ENCODE results near the gene CADM3.

The CADM3 gene

DNA sequence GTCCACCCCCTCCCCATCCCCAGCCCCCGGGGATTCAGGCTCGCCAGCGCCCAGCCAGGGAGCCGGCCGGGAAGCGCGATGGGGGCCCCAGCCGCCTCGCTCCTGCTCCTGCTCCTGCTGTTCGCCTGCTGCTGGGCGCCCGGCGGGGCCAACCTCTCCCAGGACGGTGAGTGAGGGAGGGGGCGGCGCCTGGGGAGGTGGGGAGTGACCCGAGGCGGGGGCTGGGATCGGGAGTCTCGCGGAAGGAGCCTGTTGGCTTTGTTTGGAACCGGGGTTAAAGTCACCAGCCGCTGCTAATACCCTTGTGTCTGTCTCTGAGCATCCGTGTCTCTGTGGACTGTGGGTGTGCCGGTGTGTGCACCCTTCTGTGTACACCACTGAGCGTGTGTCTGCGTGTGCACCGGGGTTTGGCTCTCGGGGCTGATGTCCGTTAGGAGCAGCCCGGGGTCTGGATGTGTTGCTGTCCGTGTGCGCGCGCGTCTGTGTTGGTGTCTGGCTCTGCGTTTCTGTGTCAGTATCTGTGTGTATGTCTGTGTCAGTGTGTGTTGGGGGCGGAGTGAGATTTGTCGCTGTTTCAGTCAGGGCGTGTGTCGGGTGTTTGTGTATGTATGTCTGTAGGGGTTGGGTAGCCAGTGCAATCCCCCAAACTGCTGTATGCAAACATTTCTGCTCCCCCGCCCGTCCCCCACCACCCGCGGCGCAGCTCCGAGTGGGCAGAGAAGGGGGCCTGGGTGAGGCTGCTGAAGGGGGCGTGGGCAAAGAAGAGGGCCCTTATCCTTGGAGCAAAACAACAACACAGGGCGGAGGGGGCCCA is 480 bp downstream of the CADM3 start:
- in situ Hi-C loops (cut with MboI; ENCODE audit: low pct_unique_long_range_greater_than_20kb, low sequenced_read_pairs) = no loop called here
- DNase-seq = no peak

DNA sequence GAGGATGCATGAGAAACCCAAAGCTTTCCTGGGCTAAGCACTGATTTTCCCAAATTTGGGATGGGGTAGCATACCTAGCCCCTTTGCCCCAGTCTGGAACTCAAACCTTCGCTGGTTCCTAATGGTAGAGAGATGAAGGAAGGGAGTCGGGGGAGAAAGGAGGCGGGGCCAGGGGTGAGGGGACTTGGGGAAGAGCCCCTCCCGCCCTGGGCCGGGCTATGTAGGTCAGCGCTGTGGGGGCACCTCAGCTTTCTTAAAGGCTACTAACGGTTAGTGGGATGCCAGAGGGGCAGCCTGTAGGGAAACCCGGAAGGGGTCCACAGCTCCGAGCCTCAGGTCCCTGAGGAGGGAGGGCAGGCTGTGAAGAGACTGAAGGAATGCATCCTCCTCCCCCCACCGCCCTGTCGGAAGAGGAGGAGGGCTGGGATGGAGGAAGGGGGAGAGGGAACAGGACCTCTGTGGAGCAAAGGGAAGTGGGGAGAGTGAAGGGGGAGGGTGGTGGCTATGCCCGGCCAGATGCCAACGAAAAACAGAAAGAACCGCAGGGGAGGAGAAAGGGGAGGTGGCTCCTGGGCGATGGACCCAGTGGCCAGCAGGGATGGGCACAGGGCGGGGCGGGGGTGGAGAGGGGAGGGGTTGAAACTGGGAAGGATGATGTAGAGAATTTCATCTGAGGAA is 1.3 kb downstream of the CADM3 start:
- no peak for DNase-seq
- in situ Hi-C loops (cut with MboI; ENCODE audit: low pct_unique_long_range_greater_than_20kb, low sequenced_read_pairs) = no loop called here

DNA sequence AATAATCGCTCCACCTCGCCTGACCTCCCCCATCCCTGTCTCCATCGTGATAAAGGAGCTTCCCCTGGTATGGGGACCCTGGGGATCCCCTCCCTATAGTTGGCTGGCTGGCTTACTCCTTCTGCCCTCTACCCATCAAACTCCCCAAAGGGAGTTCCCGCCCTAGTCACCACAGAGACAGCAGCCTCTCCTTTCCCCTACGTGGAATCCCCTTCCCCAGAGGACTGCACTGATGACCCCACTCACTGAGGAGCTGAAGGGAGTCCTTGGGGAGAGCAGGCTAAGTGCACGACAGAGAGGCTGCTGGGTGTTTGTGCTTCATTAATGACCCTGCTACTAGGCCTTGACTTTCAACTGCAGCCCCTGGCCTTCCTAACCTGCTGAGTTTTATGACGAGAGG is 1.9 kb downstream of the CADM3 start:
- DNase-seq = no peak
- in situ Hi-C loops (cut with MboI; ENCODE audit: low pct_unique_long_range_greater_than_20kb, low sequenced_read_pairs) = no loop called here

DNA sequence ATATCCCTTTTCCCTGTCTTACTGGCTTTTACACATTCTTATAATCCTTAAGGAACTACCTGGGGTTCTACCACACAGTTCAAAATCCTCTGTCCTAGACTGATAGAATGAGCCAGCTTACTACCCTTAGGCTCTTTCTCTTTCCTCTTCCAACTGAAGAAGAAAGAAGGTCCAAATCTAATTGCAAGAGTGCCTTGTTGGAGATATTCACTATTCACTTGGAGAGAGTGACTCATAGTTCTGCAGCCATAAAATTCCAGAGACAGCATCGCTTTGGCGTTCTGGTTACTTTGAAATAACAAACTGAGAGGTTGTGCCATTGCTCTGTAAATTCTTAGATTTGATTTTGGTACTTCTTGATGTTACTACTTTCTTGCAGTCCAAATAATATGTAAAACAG is 4.2 kb downstream of the CADM3 start:
- DNase-seq = no peak
- in situ Hi-C loops (cut with MboI; ENCODE audit: low pct_unique_long_range_greater_than_20kb, low sequenced_read_pairs) = no loop called here

DNA sequence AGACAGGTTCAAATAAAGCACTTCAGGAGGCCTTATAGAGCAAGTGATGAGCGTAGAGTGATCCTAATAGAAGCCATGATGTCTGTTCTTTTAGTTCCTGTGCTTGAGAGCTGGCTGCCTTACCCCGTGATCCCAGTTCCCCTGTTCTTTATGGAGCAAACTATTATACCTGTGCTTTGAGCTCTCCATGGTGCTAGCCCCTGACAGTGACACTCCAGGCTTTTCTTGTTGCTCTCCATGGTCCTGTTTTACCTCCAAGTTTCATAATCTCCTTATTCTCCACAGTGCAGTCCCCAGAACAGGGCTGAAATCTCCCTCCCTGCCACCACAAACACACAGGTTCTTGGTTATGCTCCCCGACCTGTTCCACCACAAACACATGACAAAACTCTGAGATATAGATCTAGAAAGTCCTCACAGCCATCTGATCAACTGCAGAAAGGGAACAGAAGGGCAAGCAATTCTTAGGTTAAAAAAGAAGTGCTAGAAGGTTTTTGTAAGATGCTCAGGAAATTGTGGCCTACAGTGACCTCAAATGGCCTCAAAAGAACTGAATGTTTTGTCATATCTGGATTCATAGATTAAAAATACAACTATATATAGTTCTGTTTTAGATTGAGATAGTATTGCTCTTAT is 6.0 kb downstream of the CADM3 start:
- peak; percentile 81 for DNase-seq
- in situ Hi-C loops (cut with MboI; ENCODE audit: low pct_unique_long_range_greater_than_20kb, low sequenced_read_pairs) = no loop called here

DNA sequence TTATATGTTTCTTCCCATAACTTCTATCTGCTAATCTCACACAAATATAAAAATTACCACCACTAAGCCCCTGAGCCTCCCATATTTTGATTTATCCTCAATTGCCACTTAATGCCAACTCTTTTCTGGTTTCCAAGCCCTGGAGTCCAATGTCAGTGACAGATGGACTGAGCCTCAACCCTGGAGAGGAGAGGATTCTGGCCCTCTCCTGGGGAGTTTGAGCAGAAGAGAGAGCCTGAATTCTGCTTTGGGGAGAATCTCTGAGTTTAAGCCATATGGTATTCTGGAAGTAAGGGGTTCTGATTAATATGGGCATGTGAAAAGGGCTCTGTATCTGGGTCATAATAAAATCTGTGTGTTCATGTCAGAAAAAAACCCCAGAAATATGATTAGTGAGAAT is 8.5 kb downstream of the CADM3 start:
- in situ Hi-C loops (cut with MboI; ENCODE audit: low pct_unique_long_range_greater_than_20kb, low sequenced_read_pairs) = no loop called here
- no peak for DNase-seq

DNA sequence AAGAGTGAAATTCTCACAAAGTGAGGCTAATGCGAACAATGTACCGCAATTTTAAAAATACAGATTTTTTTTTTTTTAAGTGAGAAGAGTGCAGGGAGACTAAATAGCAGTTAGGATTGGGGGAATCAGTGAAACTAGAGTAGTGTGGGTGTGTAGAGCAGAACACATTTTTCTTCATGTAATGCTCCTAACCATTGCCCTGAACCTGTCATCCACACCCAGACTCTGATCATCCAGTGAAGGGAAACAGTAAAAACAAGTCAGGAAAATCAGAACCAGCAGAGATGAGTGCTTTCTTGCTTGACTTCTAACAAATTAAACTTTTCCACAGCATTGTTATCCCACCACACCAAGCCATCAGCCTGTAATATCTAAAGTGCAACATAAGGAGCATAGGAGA is 9.1 kb downstream of the CADM3 start:
- in situ Hi-C loops (cut with MboI; ENCODE audit: low pct_unique_long_range_greater_than_20kb, low sequenced_read_pairs) = no loop called here
- no peak for DNase-seq

DNA sequence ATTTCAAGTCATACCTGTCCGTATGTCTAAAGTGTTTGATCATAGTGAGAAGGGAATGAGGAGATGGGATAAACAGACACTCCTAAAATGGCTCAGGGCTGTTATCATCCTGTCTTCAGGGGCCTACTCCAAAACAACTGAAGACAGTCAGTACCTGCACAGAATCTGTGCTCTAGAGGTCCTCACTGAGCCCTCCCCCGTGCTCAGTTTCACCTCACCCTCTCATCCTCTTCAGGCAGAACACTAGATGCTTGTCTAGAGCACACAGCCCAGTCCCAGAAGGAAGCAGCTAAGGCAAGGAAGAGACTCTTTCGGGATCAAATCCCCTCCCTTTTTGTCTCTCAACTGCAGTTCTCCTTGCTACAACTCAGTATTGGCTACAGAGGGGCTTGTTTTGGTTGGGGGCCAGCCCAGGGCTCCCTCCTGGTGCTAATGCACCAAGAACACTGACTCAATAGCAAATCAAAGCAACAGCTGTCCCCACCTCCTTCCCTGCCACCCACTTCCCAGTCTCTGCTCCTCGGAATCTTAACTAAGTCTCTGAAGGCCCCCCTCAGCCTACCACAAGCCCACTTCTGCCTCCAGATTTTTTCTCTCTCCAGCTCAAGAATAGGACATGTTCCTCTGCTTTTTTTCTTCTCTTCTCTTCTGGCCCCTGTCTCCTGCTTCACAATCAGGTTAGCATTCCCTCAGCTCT is 10.1 kb downstream of the CADM3 start:
- DNase-seq = no peak

DNA sequence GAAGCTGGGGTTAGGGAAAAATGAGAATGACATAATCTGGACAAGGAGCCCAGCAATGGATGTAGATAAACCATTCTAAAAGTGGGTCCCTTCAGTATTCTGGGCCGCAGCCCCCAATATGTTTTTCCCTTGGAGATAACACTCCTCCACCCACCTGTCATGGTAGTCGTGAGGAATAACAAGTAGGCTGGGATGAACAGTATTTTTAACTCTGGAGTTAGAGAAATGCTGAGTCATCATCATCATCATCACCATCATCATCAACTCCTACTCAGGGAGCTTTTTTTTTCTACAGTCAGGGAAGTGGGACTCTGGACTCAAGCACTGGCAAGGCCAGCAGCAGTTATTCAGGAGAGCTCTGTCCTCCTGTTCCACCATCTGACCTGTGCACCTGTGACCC is 12.8 kb downstream of the CADM3 start:
- in situ Hi-C loops (cut with MboI; ENCODE audit: low pct_unique_long_range_greater_than_20kb, low sequenced_read_pairs) = no loop called here
- DNase-seq = no peak

More for the DNA sequence above, 10.1 kb downstream of the CADM3 start:
- in situ Hi-C loops (cut with MboI; ENCODE audit: low pct_unique_long_range_greater_than_20kb, low sequenced_read_pairs) = no loop called here

DNA sequence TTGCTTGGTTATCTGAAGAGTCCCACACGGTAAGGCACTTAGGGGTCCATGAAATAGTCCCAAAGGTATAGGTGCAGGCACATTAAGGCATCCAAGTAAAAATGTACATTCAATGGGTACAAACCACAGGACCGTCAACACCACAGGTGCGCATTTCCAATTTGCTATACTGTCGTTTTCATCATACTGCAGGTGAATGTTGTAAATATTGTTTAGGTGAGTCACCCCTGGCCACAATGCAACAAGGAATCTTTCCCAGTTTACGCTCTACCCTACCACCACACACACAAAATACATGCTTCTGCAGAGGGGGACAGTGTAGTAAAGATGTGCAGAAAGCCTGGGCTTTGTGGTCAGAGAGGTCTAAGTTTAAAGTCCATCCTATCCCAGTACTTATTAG is 13.7 kb downstream of the CADM3 start:
- in situ Hi-C loops (cut with MboI; ENCODE audit: low pct_unique_long_range_greater_than_20kb, low sequenced_read_pairs) = no loop called here
- no peak for DNase-seq

DNA sequence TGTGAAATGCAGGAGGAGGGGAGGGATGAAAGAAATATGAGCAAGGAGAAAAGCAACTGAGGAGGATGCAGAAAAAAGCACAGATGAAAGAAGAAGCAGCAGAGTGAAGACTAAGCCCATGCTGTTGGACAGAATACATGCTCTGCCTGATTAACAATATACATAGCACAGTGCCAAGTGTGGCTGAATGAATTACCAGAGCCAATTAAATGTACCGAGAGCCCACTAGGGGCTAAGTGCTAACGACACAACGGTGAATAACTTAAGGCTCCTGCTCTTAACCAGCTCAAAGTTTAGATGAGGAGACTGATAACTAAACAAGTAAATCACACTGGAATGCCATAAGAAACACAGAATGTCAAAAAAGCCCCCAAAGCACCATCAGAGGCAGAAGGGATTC is 15.6 kb downstream of the CADM3 start:
- in situ Hi-C loops (cut with MboI; ENCODE audit: low pct_unique_long_range_greater_than_20kb, low sequenced_read_pairs) = no loop called here
- no peak for DNase-seq

DNA sequence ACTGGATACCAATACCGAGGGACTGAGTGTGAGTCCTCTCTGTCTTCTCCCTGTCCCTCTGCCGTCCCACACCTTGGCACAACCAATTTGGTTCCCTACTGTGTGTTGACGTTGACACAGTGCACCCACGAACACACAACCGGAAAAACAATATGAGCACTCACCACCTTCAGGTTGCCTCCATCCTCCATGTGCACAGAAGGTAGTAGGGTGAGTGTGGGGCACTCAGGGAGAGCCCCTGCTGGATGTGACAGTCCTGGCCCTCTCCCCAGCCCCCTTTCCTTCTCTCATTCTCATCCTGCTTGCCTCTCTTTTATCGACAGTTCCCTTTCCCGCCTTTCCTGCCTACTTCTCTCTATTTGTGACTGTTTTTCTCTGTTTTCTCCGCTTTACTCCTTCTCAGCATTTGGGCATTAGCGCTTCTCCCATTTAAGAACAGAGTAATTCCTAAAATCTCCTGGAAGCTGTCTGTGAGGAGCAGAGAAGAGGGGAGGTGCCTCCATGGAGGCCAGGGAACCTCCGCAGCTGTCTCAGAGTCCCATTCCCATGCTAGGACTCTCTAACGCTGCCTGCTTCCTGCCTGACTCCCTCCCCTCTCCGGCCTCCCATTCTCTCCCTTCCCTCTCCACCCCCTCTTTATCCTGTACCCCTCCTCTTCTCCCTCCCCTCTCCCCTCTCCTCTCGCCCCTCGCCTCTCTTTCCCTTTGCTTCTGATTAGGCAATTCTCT is 16.4 kb downstream of the CADM3 start:
- no peak for DNase-seq
- in situ Hi-C loops (cut with MboI; ENCODE audit: low pct_unique_long_range_greater_than_20kb, low sequenced_read_pairs) = no loop called here

DNA sequence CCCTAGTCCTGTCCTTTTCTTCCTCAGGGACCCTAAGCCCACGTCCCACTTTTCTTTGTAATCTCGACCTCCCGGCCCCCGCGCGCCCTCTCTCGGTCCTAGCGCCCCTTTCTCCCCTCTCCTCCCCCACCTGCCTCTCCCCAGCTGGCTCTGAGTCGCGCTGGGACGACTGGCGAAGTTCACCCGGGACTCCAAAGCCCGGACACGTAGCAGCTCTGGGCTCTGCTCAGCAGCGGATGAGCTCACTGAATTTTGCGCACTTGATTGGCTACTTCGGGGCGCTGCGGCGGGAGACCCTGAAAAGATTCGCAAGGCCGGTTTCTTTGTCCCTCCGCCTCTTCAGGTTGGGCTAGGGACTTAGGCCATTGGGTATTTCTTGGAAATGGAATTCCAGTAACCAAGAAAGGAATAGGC is 17.0 kb downstream of the CADM3 start:
- no peak for DNase-seq

DNA sequence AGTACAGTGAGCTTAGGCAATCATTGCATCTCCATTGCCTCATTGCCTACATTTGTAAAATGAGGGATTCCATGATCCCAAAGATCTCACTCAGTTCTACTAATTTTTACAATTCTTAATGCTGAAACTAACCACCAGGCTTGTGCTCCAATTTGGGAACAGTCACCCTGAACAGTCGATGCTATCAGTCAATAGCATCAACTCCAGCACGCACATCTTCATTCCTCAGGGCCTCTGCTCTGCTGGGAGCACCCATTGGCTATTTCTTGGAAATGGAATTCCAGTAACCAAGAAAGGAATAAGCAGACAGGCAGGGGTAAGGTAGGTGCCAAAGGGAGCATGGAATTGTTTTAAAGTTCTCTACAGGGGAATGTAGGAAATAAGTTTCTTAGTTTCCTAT is 19.0 kb downstream of the CADM3 start:
- DNase-seq = no peak
- in situ Hi-C loops (cut with MboI; ENCODE audit: low pct_unique_long_range_greater_than_20kb, low sequenced_read_pairs) = no loop called here

More for the DNA sequence above, 17.0 kb downstream of the CADM3 start:
- in situ Hi-C loops (cut with MboI; ENCODE audit: low pct_unique_long_range_greater_than_20kb, low sequenced_read_pairs) = no loop called here

DNA sequence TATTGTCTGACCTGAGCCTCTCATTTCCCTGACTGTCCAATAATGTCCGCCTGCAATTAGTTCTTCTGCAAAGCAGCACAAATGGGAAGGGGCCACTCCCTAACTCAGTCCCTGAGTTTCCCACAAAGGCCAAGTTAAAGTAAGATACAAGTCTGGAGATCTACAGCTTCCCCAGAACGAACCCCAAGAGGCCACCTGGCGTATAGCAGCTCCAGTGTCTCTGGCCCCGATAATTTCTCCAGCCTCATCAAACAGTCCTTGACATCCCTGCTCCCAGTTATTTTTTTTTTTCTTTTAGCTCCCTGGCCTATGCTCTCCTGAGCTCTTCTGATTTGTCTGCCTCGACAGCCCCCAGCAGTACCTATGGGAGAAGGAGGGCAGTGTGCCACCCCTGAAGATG is 25.1 kb downstream of the CADM3 start:
- in situ Hi-C loops (cut with MboI; ENCODE audit: low pct_unique_long_range_greater_than_20kb, low sequenced_read_pairs) = no loop called here
- DNase-seq = no peak

DNA sequence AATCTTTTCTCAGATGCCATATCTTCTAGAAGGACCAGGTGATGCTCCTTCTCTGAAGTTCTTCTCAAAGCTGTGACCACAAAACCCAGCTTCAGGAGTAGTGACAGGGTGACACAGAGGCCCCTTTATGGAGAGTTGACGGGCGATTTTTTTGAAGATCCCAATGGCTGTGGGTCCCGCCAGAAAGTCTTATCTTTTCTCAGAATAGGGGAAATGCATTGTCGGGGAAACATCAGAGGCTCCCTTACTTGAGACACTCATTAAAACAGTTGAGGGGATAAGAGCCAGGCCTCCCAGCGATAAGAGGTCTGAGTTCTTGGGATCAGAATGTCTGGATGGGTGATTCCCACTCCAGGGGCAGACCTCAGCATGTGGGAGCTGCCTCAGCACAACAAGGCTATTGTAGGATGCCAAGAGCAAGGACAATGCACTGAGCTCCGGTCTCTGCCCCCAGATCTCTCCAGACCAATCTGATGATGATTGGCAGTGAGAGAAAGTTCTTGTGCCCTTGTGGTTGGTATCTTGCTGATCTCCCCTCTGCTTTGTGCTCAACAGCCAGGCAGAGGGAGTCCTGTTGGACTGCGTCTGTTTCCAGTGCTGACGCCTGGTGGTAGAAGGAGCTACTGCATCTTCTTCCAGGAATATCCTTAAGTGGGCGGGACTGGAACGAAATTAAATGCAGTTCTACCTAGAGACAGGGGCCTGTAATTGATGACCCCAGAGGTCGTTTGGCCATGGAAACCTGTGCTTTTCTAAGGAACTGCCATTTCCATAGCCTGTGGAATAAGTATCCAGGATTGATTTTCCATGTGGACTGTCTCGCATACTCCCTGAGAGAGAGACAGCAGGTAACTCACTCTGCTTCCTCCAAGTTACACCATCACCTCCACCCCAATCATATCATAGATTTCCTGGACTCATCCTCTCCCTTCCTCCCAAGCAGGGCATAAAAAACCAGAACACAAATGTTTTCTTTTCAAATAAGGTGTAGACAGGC is 26.4 kb downstream of the CADM3 start:
- in situ Hi-C loops (cut with MboI; ENCODE audit: low pct_unique_long_range_greater_than_20kb, low sequenced_read_pairs) = no loop called here
- DNase-seq = peak; percentile 66

DNA sequence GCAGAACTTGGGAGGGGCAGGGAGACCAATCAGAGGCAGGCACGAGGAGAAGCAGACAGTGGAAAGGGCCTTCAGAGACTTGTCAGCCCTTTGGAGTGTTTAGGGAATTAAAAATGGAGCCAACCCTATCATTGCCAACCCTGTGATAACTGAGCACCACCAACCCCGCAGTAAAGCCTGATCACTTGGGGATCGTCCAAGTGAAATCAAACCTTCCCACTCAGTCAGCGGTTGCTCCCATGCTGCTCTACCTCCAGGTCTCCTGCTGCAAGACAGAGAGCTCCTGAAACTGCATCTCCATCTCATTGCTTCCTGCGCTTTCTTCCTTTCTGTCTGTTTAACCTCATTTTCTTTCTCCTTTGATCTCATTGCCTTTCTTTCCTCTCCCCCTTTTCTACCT is 28.5 kb downstream of the CADM3 start:
- no peak for DNase-seq
- in situ Hi-C loops (cut with MboI; ENCODE audit: low pct_unique_long_range_greater_than_20kb, low sequenced_read_pairs) = no loop called here

DNA sequence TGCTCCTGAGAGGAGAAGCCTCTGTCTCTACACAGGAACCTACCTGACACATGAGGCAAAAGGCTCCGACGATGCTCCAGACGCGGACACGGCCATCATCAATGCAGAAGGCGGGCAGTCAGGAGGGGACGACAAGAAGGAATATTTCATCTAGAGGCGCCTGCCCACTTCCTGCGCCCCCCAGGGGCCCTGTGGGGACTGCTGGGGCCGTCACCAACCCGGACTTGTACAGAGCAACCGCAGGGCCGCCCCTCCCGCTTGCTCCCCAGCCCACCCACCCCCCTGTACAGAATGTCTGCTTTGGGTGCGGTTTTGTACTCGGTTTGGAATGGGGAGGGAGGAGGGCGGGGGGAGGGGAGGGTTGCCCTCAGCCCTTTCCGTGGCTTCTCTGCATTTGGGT is 29.4 kb downstream of the CADM3 start:
- in situ Hi-C loops (cut with MboI; ENCODE audit: low pct_unique_long_range_greater_than_20kb, low sequenced_read_pairs) = no loop called here

More for the DNA sequence above, 29.4 kb downstream of the CADM3 start:
- no peak for DNase-seq
